Skeletal muscle satellite cell (primary cell): Measurements from ENCODE around the gene PRCD.
A peak's percentile ranks its signal among the peaks of the same experiment; 100 is the strongest.

Experiments
- H3K27me3 ChIP-seq: 2 replicates; pipeline ENCODE4 v1.7.0; 2013; ENCODE audit warnings: low read length; ENCODE audit not compliant: control insufficient read depth, insufficient read depth
- H3K36me3 ChIP-seq: 2 replicates; pipeline ENCODE4 v1.7.0; 2013; ENCODE audit warnings: mild to moderate bottlenecking, control low read depth, low read length; ENCODE audit not compliant: insufficient read depth
- H3K4me1 ChIP-seq: 2 replicates; pipeline ENCODE4 v1.7.0; 2013; ENCODE audit warnings: low read length; ENCODE audit not compliant: control insufficient read depth, insufficient read depth
- H3K4me2 ChIP-seq: 2 replicates; pipeline ENCODE4 v1.7.0; 2013; ENCODE audit warnings: mild to moderate bottlenecking, low read length
- H3K4me3 ChIP-seq: 2 replicates; pipeline ENCODE4 v1.7.0; 2013; ENCODE audit warnings: low read length
- H3K9ac ChIP-seq: 2 replicates; pipeline ENCODE4 v1.7.0; 2013; ENCODE audit warnings: mild to moderate bottlenecking, low read depth, low read length, moderate library complexity
- H3K9me3 ChIP-seq: replicated peaks from 2 replicates; pipeline ENCODE4 v1.7.0; 2013; ENCODE audit warnings: mild to moderate bottlenecking, control low read depth, low read length

The PRCD gene

DNA sequence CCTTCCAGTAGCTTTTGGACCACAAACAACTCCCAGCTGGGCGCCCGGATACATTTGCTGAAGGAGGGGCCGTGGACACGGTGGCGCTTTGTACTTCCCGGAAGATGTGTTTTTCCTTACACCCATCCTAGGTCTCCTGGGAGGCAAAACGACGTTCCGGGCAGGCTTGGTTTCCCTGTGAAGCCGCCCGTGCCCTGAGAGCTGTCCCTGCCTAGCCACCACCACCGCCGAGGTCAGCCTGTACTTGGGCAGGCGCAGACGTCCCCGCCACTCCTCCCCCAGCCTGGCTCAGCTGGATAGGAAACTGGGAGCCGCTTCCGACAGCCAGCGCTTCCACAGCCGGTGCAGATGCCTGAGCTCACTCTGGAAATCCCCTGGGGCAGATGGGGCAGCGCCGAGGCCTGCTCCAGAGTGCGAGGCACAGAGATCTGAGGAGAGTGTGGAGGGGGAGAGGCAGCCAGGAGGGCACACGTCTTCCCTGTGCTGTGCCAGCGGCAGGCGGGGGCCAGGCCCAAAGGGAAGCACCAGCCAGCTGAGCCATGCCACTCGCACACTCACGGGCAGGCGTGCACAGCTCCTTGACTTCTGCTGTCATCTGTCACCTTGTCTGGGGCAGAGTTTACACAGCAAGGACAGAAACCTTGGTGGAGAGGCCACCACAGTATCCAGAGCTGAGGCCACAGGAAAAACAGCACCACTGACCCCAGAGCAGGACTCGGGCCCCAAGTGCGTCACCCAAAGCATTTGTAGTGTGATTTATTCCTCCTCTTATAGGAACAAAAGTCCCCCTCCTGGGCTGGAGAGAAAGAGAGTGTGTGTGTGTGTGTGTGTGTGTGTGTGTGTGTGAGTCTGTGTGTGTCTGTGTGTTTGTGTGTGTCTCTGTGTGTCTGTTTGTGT is 41.6 kb upstream of the PRCD start:
- H3K4me3 ChIP-seq, result peak overlapping the region; percentile 49
- no peaks in the 10 kb centered on the region for H3K9me3 ChIP-seq
- peak overlapping the region; percentile 84 for H3K4me2 ChIP-seq
- H3K27me3 ChIP-seq, result no peaks in the 10 kb centered on the region
- H3K4me1 ChIP-seq, result peaks cover 55% of the 10 kb centered on the region
- H3K36me3 ChIP-seq, result no peaks in the 10 kb centered on the region
- H3K9ac ChIP-seq, result peak overlapping the region; percentile 63

DNA sequence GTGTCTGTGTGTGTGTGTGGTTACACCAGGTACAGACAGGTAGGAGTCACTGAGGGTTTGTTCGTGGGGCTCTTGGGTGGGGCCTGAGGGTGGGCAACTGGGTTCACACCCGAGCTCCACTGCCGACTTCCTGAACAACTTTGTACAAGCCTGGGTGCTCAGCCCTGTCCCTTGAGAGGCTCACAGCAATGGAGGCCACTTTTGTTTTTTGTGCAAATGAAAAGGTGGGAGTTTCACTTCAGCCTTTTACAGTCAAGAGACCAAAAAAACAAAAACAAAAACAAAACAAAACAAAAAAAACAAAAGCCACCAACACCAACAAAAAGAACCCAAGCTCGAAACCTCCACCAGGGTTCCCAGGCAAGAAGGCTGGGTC is 41.0 kb upstream of the PRCD start:
- Histone ChIP-seq H3K4me3 (no peak overlapping the region), H3K36me3 (no peaks in the 10 kb centered on the region), H3K9me3 (no peaks in the 10 kb centered on the region), H3K9ac (peak overlapping the region; percentile 63), H3K27me3 (no peaks in the 10 kb centered on the region), H3K4me2 (peak overlapping the region; percentile 84), H3K4me1 (peaks cover 49% of the 10 kb centered on the region)

DNA sequence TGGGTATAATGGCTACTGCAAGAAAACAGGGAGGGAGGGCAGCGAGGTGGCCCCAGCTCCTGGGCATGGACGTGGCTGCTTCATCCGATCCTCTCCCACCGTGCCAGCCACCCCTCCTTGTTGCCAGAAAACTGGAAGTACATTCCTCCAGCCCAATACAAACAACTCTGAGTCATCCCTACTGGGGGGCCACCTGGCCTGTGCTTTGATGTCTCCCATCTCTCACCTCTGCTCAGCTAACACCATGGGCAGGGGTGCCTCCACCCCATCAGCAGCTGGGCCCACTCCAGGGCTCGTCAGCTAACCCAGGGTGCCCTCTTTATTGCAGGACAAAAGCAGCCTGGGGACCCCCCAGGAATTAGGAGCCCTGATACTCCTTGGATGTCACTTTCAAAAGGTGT is 40.6 kb upstream of the PRCD start:
- H3K4me1 ChIP-seq, result peaks cover 46% of the 10 kb centered on the region

DNA sequence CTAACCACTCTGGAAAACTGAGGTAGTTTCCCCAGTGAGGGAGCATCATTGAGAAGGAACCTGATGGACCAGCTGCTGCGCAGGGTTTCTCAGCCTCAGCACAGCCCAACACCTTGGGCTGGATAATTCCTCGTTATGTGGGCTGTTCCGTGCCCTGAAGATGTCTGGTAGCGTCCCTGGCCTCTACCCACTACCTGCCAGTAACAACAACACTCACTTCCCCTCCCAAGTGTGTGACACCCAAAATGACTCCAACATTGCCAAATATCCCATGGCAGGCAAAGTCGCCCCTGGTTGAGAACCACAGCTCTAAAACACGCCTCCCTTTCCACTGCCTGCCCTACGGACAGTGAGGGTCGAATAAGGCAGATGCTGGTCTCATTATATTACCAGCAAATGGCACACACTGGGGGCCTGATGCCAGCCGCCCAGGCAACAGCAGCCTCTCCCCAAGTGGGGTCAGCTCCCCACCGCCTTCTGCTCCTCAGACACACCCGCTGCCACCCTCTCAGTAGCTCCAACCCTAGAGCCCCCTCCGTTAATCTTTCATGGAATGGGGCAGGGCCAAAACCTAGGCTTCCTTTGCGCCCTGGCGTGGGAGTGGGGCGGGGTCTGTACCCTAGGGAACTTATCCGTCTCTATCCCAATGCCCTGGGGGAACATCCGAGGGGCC is 39.6 kb upstream of the PRCD start:
- H3K9me3 ChIP-seq, result no peaks in the 10 kb centered on the region
- peak overlapping the region; percentile 84 for H3K4me2 ChIP-seq
- no peaks in the 10 kb centered on the region for H3K36me3 ChIP-seq
- no peaks in the 10 kb centered on the region for H3K27me3 ChIP-seq
- H3K9ac ChIP-seq, result peak overlapping the region; percentile 81
- peaks cover 46% of the 10 kb centered on the region for H3K4me1 ChIP-seq
- peak overlapping the region; percentile 80 for H3K4me3 ChIP-seq

More for the DNA sequence above, 40.6 kb upstream of the PRCD start:
- Histone ChIP-seq H3K36me3 (no peaks in the 10 kb centered on the region), H3K4me3 (no peak overlapping the region), H3K9me3 (no peaks in the 10 kb centered on the region), H3K4me2 (peak overlapping the region; percentile 84), H3K9ac (no peak overlapping the region), H3K27me3 (no peaks in the 10 kb centered on the region)

DNA sequence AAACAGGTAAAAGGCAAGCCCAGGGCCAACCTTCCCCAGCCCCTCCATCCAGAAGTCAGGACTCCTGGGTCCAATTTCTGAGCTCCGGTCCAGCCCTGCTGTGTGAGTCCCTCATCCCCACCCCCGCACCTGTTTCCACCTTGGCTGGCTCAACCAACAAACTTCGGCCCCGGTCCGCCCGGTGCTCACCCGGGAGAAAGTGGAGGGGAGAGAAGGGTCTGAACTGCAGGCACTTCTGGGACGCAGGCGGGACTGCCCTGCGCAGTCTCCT is 39.2 kb upstream of the PRCD start:
- peak overlapping the region; percentile 84 for H3K4me2 ChIP-seq
- H3K9me3 ChIP-seq, result no peaks in the 10 kb centered on the region
- H3K4me3 ChIP-seq, result peak overlapping the region; percentile 80
- H3K36me3 ChIP-seq, result no peaks in the 10 kb centered on the region
- H3K4me1 ChIP-seq, result peaks cover 46% of the 10 kb centered on the region
- no peaks in the 10 kb centered on the region for H3K27me3 ChIP-seq
- peak overlapping the region; percentile 81 for H3K9ac ChIP-seq

DNA sequence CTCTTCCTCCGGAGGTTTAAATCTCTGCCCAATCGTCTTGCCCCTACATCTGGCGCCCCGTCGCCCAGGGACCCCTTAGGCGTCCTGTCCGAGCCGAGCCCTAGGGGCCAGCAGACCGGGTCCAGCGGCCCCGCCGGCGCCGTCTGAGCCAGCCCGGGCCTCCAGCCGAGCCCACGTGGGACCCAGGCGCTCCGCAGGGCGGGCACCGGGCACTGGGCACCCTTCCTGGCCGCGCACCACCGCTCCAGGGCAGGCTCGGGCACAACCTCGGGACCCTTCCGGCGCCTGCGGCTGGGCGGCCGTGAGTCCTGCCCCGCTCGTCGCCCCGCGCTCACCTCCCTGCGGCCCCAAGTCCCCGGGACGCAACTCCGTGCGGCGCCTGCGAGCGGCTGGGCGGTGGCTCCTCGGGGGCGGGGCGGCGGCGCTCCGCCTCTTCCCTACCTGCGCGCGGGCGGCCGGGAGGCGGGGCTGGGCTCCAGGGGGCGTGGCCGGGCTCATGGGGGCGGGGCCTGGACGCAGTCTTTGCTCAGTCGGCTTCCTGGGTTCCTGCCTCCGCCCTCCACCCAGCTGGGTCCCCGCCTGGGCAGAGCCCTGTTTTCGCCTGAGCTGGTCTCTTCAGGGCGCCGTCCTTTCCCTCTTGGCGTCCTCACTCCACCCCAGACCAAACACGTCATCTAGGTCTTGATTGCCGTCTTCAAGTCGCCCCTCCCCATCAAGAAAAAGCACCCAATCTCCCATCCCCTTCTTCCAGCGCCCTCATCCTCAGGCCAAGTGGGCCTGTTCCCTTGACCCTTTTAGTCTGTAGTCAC is 38.6 kb upstream of the PRCD start, which contains the start of gene RHBDF2:
TSS of gene RHBDF2 (minus strand) at position 406 of the 809 bp plus-strand sequence. CDS start 19,899 bp downstream, outside the sequence.
- Histone ChIP-seq H3K4me2 (peak within 1 kb of the TSS; percentile 84), H3K4me3 (peak within 1 kb of the TSS; percentile 80), H3K27me3 (no peaks in the 10 kb centered on the region), H3K4me1 (peaks cover 46% of the 10 kb centered on the region), H3K9ac (peak within 1 kb of the TSS; percentile 81), H3K9me3 (no peaks in the 10 kb centered on the region), H3K36me3 (no peaks in the 10 kb centered on the region)

DNA sequence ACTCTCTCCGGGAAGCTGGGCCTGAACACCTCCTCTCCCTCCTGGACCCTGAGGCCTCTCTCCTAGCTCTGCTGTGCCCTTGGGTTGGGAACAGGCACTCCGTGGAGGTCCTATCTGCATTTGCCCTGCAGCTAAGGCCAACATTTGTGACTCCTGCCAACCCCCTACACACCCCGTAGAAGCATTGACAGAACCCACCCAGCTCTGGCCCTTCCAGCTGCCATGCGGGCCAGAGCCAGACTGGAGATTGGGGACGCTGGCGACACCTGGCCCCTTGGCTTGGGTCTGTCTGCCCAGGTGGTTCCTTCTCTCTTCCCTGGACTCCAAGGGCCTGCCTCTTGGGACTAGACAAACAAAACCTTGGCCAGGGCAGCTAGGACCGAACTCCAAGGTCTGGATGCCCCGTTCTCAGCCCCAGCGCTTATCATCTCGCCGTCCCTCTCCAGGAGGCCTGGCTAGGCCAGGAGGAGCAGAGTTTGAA is 38.0 kb upstream of the PRCD start:
- H3K4me3 ChIP-seq, result peak overlapping the region; percentile 80

DNA sequence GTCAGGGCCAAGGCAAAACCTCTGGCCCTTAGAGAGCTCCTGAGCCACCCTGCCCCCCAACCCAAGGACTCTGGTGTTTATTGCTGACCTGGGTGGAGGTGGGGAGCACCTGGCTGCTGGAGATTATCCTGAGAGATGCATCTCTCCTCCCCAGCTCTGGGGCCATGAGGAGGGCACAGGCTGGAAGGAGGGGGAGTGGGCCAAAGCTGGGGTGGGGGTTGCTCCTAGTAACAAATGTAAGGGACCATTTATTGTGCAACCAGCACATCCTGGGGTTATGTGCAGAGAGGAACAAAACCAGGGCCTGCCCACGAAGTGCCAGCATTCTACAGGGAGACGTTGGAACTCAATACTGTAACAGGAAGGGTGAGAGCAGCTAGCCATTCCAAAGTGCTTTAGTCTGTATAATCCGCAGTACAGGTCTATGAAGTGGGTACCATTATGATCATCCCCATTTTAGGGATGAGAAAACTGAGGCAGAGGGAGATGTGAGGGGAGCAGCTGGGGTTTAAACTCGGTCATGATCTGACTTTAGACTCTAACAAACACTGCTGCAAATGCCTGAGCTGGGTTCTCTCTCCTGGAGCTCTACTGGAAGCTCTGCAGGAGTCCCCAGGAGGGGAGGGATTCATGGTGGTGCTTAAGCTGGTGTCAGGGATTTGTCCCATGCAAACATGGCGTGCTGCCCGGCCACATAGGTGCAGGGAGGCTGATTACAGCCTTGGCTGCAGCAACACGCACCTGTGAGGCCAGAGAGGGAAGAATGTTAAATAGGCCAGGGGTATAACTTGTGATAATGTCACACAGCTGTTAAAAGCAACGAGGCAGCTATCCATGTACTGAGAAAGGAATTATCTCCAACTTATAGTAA is 37.3 kb upstream of the PRCD start:
- H3K9me3 ChIP-seq, result no peaks in the 10 kb centered on the region
- no peak overlapping the region for H3K4me3 ChIP-seq
- peaks cover 47% of the 10 kb centered on the region for H3K4me1 ChIP-seq
- H3K36me3 ChIP-seq, result no peaks in the 10 kb centered on the region
- peaks cover 10% of the 10 kb centered on the region for H3K27me3 ChIP-seq
- H3K9ac ChIP-seq, result no peak overlapping the region
- no peak overlapping the region for H3K4me2 ChIP-seq

More for the DNA sequence above, 38.0 kb upstream of the PRCD start:
- no peaks in the 10 kb centered on the region for H3K36me3 ChIP-seq
- H3K9me3 ChIP-seq, result no peaks in the 10 kb centered on the region
- H3K9ac ChIP-seq, result peak overlapping the region; percentile 81
- H3K4me1 ChIP-seq, result peaks cover 51% of the 10 kb centered on the region
- peaks cover 4% of the 10 kb centered on the region for H3K27me3 ChIP-seq
- peak overlapping the region; percentile 84 for H3K4me2 ChIP-seq

DNA sequence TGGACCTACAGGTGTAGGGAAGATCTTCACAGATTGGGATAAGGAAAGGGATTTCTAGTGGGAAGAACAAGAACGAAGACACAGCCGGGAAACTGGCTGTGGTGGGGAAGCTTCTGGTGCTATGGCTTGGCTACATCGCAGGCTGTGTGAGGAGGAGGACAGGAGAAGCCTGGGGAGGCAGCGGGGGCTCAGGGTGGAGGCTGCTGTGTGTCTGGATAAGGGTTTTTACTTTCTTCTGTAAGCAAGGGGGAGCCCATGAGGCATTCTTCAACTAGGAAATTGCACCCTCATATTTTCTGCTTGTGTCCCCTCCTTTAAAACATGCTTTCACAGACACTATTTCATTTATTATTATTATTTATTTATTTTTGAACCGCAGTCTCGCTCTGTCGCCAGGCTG is 35.7 kb upstream of the PRCD start:
- peaks cover 16% of the 10 kb centered on the region for H3K27me3 ChIP-seq
- H3K4me1 ChIP-seq, result peaks cover 31% of the 10 kb centered on the region
- H3K4me2 ChIP-seq, result no peak overlapping the region
- no peak overlapping the region for H3K4me3 ChIP-seq
- H3K36me3 ChIP-seq, result no peaks in the 10 kb centered on the region
- no peaks in the 10 kb centered on the region for H3K9me3 ChIP-seq
- no peak overlapping the region for H3K9ac ChIP-seq

DNA sequence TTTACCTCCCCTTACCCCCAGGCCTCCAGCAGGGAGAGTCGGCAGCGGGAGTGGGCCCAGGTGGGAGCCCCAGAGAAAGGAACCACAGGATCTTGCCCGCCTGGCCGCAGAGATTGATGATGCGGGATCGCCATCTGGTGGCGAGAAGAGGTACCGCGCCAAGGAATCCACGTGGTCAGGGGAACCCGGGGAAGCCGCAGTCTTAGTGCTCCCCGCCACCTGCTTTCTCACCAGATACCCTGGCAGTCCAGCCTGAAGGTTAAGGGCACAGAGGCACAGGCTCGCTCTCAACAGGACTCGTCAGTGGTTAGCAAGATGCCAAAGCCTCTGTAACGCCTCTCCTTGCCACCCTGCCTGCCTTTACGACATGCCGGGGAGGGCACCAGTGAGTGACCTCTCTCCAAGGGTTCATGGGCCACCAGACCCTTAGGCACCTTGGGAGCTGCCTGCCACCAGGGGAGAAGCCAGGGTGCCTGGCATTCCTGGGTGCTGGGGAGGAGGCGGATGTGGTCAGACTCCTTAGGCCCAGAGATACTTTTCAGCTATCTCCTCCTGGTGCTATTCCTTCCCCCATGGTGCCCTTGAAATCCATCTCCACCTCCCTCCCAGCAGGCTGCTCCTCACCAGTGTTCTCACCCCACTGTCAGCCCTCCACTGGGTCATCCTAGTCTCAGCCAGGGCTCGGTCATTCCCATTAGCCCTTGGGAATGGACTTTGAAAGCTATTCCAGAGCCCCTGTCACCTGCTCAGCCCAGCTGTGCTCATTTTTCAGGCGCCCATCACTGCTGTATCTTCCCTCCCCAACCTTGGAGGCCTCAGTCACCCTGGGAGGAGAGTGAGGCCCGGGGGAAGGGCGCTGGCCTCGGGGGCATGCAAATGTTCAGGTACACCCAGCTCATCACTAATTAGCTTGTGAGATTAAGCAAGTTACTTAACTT is 33.2 kb upstream of the PRCD start:
- Histone ChIP-seq H3K36me3 (no peaks in the 10 kb centered on the region), H3K27me3 (peaks cover 16% of the 10 kb centered on the region), H3K9me3 (no peaks in the 10 kb centered on the region), H3K9ac (no peak overlapping the region), H3K4me1 (peaks cover 14% of the 10 kb centered on the region), H3K4me2 (peak overlapping the region; percentile 47), H3K4me3 (no peak overlapping the region)
